ENCODE results near the gene NPAS1.

DNA sequence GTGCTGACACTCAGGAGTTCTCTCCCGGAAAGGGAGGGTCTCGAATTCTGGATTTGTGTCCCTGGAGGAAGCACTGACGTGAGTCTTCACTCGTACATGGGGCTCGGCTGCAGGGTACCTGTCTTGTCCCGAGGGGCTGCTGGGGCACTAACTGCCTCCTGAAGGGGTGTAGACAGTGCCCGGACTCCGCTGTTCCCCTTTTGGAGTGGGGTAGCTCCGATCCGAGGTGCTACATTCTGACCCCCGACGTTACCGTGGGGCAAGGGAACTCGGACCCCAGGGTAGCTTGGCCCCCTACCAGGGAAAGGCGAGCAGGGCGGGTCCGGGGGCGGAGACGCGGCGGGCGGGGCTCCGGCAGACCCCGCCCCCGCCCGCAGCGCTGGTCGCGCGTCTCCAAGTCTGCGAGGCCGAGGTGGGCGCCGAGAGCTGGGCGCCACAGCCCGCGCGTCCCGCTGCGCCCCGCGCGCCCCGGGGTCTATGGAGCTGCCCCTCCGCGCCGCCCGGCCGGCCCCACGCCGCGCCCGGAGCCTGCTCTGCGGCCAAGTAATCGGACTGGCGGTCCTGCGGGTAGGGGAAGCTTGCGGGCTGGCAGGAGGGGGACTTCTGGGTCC is at the start of gene NPAS1:
- TF ChIP-seq POLR2A (IDR thresholded peaks at IDR 0.05) (no peak), EP300 (IDR thresholded peaks at IDR 0.05) (no peak)
- TF ChIP-seq, protein P1, sequence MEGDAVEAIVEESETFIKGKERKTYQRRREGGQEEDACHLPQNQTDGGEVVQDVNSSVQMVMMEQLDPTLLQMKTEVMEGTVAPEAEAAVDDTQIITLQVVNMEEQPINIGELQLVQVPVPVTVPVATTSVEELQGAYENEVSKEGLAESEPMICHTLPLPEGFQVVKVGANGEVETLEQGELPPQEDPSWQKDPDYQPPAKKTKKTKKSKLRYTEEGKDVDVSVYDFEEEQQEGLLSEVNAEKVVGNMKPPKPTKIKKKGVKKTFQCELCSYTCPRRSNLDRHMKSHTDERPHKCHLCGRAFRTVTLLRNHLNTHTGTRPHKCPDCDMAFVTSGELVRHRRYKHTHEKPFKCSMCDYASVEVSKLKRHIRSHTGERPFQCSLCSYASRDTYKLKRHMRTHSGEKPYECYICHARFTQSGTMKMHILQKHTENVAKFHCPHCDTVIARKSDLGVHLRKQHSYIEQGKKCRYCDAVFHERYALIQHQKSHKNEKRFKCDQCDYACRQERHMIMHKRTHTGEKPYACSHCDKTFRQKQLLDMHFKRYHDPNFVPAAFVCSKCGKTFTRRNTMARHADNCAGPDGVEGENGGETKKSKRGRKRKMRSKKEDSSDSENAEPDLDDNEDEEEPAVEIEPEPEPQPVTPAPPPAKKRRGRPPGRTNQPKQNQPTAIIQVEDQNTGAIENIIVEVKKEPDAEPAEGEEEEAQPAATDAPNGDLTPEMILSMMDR (IDR thresholded peaks at IDR 0.05): no peak

Measured in ovary (tissue), 3 donors.